Ovary (tissue), 3 donors: ENCODE measurements around the gene NEURL3.

Experiments
- EP300 ChIP-seq: sonication (generic); formaldehyde crosslinking; IDR thresholded peaks from one replicate; pipeline ENCODE4 v1.6.1; 2017; ENCODE audit warnings: antibody characterized with exemption
- POLR2A ChIP-seq: fragments of 450-650 bp; IDR thresholded peaks from one replicate; pipeline ENCODE4 v1.6.1; 2017; ENCODE audit warnings: antibody characterized with exemption, mild to moderate bottlenecking, moderate library complexity
- TF ChIP-seq, protein P1 (sequence below), 3 donors: fragments of 450-650 bp in 2 of 3; fragments of 200-600 bp in 1 of 3; IDR thresholded peaks; one replicate each; pipeline versions ENCODE4 v1.5.1 to v1.8.0; 2016 to 2022; ENCODE audit warnings: antibody characterized with exemption in 3 of 3, mild to moderate bottlenecking in 1 of 3
- donor health status: DM: no; HTN: no; CAD: no.

DNA sequence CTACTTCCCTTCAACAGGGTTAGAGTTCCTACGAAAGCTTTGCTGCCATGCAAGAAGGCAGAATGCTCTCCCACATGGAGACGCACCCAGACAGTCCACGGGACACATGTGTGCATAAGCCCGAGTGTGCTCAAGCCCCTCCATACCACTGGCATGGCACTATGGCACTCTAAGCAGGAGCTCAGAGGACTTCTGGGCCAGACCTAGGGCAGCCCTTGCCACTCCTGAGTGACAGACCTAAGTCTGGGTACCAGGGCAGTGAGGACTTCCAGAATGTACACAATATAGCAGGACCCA lies 20.0 kb upstream of the NEURL3 start:
- TF ChIP-seq, protein P1, sequence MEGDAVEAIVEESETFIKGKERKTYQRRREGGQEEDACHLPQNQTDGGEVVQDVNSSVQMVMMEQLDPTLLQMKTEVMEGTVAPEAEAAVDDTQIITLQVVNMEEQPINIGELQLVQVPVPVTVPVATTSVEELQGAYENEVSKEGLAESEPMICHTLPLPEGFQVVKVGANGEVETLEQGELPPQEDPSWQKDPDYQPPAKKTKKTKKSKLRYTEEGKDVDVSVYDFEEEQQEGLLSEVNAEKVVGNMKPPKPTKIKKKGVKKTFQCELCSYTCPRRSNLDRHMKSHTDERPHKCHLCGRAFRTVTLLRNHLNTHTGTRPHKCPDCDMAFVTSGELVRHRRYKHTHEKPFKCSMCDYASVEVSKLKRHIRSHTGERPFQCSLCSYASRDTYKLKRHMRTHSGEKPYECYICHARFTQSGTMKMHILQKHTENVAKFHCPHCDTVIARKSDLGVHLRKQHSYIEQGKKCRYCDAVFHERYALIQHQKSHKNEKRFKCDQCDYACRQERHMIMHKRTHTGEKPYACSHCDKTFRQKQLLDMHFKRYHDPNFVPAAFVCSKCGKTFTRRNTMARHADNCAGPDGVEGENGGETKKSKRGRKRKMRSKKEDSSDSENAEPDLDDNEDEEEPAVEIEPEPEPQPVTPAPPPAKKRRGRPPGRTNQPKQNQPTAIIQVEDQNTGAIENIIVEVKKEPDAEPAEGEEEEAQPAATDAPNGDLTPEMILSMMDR (IDR thresholded peaks at IDR 0.05), result no peak
- TF ChIP-seq EP300 (no peak), POLR2A (no peak)
